Measurements from ENCODE around the gene CSRP1. TPM values are rescaled to one million over a fixed set of nuclear protein-coding genes. Genes with fewer than 3 reads are reported as not detected.

CSRP1 gene
- total and polyA plus RNA-seq, 4 donors: 143 to 278 (median 227) TPM

DNA sequence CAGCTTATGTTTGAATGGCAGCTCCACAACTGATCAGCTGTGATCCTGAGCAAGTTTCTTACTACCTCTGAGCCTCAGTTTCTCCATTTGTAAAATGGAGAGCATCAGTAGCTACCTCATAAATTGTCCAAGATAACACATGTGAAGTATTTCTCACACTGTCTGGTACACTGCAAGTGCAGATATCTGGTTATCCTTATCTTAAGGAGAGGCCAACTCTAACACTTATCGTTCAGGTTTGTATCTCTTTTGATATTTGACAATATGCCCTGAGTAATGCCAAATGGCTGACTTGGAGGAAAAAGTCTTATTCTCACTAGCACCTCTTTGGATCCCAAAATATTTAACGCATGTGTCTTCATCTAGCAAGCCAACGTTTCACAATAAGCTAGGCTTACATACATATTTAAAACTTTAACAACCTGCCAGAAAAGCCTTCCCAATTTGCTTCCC is 2.7 kb downstream of the CSRP1 start:
- Histone ChIP-seq H3K9ac (ENCODE audit: insufficient read depth in 1 of 2, low read length in 2 of 2) (peak overlapping the region in 1 of 2 donors; percentile 89), H3K9me3 (ENCODE audit: control insufficient read depth in 4 of 4, insufficient read depth in 3 of 4, low read length in 3 of 4) (no peaks in the 10 kb centered on the region), H3K4me1 (ENCODE audit: control insufficient read depth in 5 of 5, insufficient read depth in 5 of 5, low read length in 5 of 5) (peaks cover 5 to 75% (median 44%) of the 10 kb centered on the region in 5 donors), H3K4me3 (no peak overlapping the region), H3K27ac (ENCODE audit: low read depth in 1 of 2, low read length in 1 of 2) (peak overlapping the region; percentile 24 to 98), H3K27me3 (ENCODE audit: control insufficient read depth in 3 of 3, insufficient read depth in 3 of 3, low read length in 2 of 3) (no peaks in the 10 kb centered on the region), H3K36me3 (ENCODE audit: control insufficient read depth in 4 of 4, insufficient read depth in 4 of 4, low read length in 4 of 4) (peaks cover 0 to 7% (median 2%) of the 10 kb centered on the region in 4 donors)
- WGBS, 2 donors: 58 to 70% methylated on average over 3 of the region's 3 CpGs
- DNase-seq (peak in 2 of 3 donors; percentile 35 to 51), ATAC-seq (ENCODE audit: insufficient read depth, low FRiP score) (no peak)
- TF ChIP-seq, protein P1, sequence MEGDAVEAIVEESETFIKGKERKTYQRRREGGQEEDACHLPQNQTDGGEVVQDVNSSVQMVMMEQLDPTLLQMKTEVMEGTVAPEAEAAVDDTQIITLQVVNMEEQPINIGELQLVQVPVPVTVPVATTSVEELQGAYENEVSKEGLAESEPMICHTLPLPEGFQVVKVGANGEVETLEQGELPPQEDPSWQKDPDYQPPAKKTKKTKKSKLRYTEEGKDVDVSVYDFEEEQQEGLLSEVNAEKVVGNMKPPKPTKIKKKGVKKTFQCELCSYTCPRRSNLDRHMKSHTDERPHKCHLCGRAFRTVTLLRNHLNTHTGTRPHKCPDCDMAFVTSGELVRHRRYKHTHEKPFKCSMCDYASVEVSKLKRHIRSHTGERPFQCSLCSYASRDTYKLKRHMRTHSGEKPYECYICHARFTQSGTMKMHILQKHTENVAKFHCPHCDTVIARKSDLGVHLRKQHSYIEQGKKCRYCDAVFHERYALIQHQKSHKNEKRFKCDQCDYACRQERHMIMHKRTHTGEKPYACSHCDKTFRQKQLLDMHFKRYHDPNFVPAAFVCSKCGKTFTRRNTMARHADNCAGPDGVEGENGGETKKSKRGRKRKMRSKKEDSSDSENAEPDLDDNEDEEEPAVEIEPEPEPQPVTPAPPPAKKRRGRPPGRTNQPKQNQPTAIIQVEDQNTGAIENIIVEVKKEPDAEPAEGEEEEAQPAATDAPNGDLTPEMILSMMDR (IDR thresholded peaks at IDR 0.05; ENCODE audit: control extremely low read depth, extremely low read depth): no peak

DNA sequence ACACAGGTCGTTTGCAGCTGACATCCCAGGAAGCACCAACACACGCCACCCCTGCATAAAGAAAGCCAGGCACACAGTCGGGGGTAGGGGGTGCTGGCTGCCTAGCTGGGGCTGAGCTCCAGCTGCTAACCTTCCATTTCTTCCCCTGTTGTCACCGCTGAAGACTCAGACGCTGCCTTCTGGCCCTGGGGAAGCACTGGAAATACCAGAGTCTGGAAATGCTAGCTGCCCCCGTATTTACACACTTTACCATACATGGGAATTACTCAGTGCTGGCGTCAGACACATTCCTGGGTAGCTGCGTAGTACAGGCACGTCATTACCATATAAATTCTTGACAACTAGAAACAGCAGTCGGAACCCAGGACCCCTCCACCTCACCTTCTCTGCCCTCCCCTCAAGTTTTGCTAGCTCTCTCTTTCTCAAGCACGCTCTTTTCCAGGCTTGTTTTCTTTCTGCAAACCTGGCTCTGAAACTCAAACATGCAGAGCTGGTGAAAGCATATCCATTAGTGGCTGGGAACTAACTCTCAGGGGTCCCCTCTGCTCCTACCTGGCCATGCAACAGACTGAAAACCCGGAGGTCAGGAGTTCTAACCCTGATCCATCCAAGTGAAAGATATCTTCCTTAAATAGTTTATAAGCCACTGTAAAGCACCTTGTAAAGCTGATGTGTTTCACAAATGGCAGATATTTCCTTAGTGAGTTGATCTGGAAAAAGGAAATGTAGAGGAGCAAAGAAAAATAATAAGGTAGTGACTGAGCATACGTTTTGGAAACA is 3.3 kb downstream of the CSRP1 start:
- Histone ChIP-seq H3K9ac (ENCODE audit: insufficient read depth in 1 of 2, low read length in 2 of 2) (peak overlapping the region; percentile 33 to 89), H3K36me3 (ENCODE audit: control insufficient read depth in 4 of 4, insufficient read depth in 4 of 4, low read length in 4 of 4) (peaks cover 0 to 7% (median 3%) of the 10 kb centered on the region in 4 donors), H3K27me3 (ENCODE audit: control insufficient read depth in 3 of 3, insufficient read depth in 3 of 3, low read length in 2 of 3) (no peaks in the 10 kb centered on the region), H3K9me3 (ENCODE audit: control insufficient read depth in 4 of 4, insufficient read depth in 3 of 4, low read length in 3 of 4) (no peaks in the 10 kb centered on the region), H3K4me1 (ENCODE audit: control insufficient read depth in 5 of 5, insufficient read depth in 5 of 5, low read length in 5 of 5) (peaks cover 5 to 81% (median 50%) of the 10 kb centered on the region in 5 donors), H3K4me3 (peak overlapping the region; percentile 28), H3K27ac (ENCODE audit: low read depth in 1 of 2, low read length in 1 of 2) (peak overlapping the region; percentile 24 to 94)
- 34 to 62% methylated on average over 13 of the region's 13 CpGs for WGBS, 2 donors
- peak; percentile 87 to 91 (median 89) for DNase-seq
- TF ChIP-seq, protein P1 (IDR thresholded peaks at IDR 0.05; ENCODE audit: control extremely low read depth, extremely low read depth): no peak
- no peak for ATAC-seq (ENCODE audit: insufficient read depth, low FRiP score)

DNA sequence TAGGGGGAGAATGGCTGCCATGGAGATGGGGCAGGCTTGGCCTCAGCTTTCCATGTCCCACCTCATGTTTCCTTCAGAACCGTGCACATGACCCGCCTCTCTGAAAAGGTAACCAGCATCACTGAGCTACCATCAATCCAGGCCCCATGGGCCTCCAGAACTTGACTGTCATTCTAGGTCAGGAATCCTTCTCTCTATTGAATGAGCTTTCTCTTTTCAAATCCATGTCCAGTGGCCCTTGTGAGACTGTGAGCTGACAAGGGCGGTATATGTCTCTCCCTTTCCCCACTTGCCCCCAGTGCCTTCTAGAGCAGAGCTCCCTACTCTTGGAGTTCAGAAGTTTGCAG is 4.4 kb downstream of the CSRP1 start:
- peak in 1 of 3 donors; percentile 9 for DNase-seq
- Histone ChIP-seq H3K27me3 (ENCODE audit: control insufficient read depth in 3 of 3, insufficient read depth in 3 of 3, low read length in 2 of 3) (no peaks in the 10 kb centered on the region), H3K9me3 (ENCODE audit: control insufficient read depth in 4 of 4, insufficient read depth in 3 of 4, low read length in 3 of 4) (no peaks in the 10 kb centered on the region), H3K27ac (ENCODE audit: low read depth in 1 of 2, low read length in 1 of 2) (peak overlapping the region in 1 of 2 donors; percentile 79), H3K4me3 (no peak overlapping the region), H3K9ac (ENCODE audit: insufficient read depth in 1 of 2, low read length in 2 of 2) (no peak overlapping the region), H3K36me3 (ENCODE audit: control insufficient read depth in 4 of 4, insufficient read depth in 4 of 4, low read length in 4 of 4) (peaks cover 0 to 7% (median 5%) of the 10 kb centered on the region in 4 donors), H3K4me1 (ENCODE audit: control insufficient read depth in 5 of 5, insufficient read depth in 5 of 5, low read length in 5 of 5) (peaks cover 5 to 78% (median 52%) of the 10 kb centered on the region in 5 donors)
- WGBS, 2 donors: 64 to 78% methylated on average over 3 of the region's 3 CpGs
- TF ChIP-seq, protein P1 (IDR thresholded peaks at IDR 0.05; ENCODE audit: control extremely low read depth, extremely low read depth): no peak
- ATAC-seq (ENCODE audit: insufficient read depth, low FRiP score): no peak

Data from lung (tissue), 12 donors.